RPMI7951 (cell line): ENCODE data around the gene METTL3. TPM values are rescaled to one million over a fixed set of nuclear protein-coding genes. Genes with fewer than 3 reads are reported as not detected.
A peak's percentile ranks its signal among the peaks of the same experiment; 100 is the strongest.

Source experiments
- DNase-seq: peaks from one replicate; pipeline ENCODE4 v3.0.0-alpha.2; 2012; ENCODE audit warnings: low read depth
- total RNA-seq: library from RNA; depleted of rRNA; stranded (reverse); fragments of >200 nt; shearing (Covaris generic); gene quantifications from 2 replicates; pipeline ENCODE4 v1.2.3, GENCODE V29; 2014

Gene METTL3
- total RNA-seq, 1 experiment from 2014 or later: 48.9 TPM

DNA sequence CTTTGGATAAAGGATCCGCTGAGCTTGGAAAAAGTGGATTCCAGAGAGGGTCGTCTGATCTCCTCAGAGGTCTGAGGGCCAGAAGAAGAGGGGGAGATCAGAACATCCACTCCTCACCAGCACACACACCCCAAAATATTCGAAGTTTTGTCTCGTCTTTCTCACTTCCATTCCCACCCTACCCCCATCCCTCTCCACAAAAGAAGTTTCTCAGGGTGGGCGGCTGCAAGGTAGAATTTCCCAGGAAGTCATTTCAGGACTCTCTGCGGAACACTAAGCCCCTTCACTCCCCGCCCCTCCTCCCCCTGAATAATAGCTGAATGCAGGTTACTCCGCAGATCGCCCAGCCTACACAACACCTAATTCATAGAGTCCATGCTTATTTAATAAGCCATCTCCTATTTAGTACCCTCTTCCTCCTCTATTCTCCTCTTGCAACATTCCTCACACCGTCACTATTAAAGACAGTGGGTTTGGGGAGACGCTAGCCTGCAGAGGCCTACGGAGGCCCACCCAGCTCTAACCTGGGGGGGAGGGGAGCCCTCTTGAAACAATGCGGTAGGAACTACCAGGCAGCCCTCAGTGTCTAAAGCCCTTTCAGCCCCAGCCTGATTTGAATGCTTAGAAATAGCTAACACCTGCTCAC lies 15.7 kb upstream of the METTL3 start:
- DNase-seq: no peak

DNA sequence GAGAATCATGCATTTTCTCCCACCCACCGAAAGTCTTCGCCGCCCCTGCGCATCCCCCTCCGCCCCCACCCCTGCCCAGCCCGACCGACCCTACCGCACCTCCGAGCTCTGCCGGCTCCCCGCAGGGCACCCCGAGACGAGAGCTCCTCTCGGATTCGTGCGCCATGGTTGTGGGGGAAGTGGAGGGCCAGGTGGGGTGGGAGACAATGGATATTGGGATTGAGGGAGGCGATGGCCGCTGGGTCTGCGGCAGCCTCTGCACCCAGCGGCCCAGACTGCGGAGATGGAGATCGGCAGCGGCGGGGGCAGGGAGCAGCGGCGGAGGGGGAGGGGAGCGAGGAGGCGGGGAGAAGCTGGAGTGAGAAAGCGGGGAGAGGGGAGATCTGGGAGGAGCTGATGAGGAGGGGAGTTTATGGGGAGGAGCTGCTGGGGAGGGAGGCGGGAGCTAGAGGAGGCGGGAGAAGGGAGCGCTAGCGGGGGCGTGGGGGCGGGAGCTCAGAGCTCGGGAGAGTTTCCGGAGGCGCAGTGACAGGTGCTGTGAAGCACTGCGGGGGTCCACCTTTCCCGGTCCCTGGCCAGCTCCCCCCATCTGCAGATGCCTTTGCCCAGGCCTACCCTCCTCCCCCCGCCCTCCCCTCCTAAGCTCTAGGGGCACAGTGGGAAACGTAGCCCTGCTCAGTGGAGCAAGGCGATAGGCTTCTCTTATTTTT lies 15.0 kb upstream of the METTL3 start, which contains the start of gene SALL2:
TSS of gene SALL2 (minus strand) at position 385 of the 710 bp plus-strand sequence. CDS start at position 166, 219 bp downstream.
- DNase-seq: peak; percentile 40

DNA sequence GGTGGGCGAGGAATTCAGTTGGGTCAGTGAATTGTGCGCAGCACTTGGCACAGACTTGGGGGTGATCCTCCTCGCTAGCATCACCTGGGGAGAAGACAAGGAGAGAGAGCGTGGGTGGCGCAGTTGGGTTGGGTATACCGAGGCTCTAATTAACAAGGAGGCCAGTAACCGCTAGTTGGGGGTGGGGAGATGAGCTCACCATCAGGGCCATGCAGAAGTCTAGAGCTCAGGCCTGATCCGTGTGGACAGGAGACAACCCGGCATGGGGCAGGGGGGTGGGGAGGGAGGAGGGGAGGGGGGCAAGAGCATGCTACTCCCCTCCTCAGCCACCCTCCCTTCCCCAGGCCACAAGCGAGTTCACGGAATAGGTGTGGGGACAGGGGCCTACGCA lies 14.4 kb upstream of the METTL3 start:
- no peak for DNase-seq

DNA sequence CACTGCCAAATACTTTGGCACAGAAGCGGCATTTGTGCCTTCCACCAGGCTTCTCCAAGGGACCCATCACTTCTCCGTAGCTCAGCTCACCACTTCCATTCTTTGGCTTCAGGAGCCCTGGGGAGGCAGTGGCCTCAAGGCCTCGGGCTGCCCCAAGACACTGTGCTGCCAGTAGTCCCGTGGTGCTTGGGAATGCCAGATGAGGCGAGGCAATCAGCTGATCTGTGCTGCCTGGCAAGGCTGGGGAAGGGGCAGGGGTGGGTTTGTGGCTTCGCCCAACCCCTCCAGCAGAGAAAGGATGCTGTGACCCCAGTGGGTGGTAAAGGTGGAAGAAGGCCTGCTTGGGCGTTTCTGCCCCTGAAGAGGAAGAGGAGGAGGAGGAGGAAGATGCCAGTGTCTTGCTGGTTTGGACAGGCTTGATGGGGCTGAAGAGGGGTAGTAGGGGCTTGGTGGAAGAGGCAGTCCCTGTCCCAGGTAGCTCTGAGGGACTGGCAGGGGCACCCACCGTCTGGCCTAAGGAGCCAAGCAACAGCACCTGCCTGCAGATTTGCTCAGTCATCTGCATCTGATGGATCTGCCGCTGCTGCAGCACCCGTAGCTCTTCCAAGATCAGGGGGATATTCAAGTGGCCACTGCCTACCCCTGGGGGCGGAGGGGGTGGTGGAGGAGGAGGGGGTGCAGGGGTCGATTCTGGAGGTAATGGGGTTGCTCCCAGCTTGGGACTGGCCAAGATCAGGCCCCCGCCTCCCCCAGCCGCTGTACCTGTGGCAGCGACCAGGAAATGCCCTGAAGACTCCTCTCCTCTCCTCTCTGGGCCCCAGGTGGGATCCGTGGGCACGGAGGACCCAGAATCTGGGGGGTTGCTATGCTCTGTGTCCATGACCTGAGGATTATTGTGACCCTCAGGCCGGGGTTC lies 13.7 kb upstream of the METTL3 start:
- DNase-seq: no peak

DNA sequence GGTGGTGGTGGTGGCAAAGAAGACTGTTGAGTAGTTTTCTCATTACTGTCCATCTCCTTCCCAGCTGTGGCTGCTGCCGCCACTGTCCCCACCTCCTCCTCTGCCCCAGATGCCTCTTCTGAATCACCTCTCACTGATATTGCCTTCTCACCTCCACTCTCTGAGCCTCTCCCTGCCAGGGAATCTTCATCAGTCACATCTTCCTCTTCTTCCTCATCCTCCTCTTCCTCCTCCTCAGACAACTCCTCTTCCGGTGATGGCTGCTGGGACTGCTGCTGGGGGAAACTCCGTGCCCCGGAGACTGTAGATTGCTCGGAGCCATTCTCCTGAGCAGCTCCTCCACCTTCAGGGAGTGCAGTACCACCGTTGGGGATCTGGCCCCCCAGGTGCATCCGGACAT lies 12.1 kb upstream of the METTL3 start:
- DNase-seq: no peak

DNA sequence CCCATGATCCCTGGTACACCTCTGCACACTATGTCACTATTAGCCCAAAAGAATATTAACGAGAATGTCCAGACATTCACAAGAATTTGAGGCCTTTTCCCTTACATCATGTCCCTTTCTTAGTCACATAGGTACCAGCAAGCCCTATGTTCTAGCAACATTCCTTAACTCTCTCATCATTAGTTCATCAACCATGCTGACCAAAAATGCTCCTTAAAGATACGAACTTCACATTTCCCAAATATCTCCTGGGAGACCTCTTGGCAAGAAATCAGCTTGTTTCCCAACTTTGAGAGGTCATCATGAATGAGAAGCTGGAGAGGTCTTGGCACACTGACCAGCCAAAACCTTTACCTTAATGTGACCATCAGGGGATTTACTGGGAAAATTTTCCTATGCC lies 10.4 kb upstream of the METTL3 start:
- no peak for DNase-seq

DNA sequence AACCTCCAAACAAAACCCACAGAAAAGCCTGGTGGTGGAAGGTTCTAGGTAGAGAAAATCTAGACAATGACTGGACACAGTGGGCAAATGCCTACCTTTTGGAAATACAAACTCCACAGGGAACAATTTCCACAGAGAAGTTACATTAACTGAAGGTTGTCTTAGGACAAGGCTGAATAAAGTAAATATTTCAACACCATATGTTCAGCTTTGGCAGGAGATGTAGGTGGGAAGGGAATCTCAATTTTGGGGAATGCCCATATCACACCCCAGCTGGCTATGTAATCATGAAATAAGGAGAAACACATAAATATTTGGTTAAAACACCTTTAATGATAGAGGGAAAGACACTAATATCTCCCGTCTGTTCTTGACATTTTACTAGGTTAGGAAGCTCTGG lies 9.6 kb upstream of the METTL3 start:
- DNase-seq: no peak

DNA sequence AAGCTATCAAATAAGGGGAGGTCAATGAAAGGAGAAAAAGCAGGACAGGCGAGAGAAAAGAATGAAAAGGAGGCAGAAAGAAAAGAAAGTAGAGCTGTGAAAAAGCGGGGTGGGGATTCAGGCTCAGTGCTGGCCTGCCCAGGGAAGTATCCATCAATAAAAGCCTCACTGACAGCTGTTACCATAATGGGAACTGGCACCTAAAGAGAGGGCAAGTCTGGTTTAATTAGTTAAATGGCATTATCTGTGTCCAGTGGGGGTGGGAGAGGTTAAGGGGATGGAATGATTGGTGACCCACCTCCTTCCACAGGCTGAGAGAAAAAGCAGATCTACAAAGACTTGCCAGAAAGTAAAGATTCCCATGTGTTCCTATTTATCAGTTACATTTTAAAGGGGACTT lies 7.6 kb upstream of the METTL3 start:
- no peak for DNase-seq

DNA sequence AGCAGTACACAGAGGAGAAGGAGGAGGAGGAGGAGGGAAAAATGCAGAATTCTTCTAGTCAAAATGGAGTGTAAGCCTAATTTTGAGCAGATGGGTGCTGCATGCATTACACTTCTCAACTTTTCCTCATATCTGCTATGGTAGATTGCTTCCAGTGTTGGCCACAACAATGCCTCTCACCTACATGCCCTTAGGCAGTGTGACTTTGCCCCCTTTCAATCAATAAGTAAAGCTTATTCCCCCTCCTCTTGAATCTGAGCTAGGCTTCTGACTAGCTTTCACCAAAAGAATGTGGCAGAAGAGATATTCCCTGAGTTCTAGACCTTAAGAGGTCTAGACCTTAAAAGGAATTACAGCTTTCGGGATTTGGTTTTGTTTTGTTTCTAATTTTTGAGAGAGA lies 3.2 kb upstream of the METTL3 start:
- DNase-seq: no peak

DNA sequence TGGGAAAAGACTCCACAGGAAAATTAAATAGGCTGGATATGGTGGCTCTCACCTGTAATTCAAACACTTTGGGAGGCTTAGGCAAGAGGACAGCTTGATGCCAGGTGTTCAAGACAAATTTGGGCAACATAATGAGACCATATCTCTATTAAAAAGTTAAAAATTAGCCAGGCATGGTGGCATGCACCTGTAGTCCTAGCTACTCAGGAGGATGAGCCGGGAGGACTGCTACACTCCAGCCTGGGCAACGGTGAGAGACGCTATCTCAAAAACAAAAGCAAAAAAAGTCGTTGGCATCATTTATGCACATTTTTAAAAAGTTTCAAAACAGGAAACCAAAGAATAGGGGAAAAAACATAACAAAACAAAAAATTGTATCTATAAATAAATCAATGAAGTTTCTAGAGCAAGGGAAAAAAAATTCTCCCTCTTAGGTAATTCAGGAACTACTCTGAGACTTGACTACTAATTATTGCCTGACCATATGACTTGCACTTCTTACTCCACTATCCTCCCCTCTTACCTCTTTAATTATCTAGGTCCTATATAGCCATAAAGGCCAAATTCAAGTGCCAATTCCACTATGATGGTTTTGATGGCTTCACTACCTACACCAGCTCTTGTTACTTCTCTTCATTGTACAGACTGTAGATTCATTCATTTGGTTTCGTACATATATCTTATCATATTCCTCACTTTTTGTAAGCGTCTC lies 1.6 kb downstream of the METTL3 start:
- DNase-seq: no peak

DNA sequence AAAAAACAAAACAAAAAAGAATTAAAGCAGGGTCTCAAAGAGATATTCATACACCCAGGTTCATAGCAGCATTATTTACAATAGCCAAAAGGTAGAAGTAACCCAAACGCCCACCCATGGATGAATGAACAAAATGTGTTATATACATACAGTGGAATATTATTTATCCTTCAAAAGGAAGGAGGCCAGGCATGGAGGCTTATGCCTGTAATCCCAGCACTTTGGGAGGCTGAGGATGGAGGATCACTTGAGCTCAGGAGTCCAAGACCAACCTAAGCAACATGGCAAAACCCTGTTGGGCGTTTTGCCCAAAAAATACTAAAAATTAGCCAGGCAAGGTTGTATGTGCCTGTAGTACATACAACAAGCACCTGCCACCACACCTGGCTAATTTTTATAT lies 4.6 kb downstream of the METTL3 start:
- DNase-seq: no peak

DNA sequence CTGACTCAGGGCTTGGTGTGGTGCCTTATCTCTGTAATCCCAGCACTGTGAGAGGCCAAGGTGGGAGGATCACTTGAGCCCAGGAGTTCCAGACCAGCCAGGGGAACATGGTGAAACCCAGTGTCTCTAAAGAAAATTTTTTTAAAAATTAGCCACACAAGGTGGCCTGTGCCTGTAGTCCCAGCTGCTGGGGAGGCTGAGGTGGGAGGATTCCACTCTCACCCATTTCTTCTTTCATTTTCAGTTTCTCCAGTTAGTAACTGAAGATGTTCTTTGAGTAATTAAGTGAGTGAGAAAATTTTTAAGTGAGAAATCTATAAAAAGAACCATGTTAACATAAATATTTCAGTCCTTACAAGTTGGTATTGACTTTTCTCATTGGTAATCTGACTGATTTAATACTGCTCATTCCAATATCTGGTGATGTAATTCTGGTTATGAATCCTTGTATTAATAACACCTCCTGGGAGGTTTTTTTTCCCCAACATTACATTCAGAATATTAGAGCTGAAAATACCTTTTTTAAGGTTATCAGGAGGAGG lies 6.1 kb downstream of the METTL3 start:
- DNase-seq: no peak

DNA sequence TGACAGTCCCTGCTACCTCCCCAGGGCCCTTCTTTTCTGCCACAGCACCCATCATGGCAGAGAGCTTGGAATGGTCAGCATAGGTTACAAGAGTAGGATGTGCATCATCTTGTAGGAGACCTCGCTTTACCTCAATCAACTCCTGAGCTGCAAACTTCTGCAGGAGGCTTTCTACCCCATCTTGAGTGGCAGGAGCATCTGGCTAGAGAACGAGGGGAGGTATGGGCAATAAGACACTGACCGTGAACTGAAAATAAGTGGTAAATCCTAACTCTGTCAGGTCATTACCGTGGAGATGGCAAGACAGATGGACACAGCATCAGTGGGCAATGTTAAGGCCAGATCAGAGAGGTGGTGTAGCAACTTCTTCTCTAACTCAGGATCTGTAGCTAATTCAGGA lies 7.8 kb downstream of the METTL3 start:
- DNase-seq: no peak

DNA sequence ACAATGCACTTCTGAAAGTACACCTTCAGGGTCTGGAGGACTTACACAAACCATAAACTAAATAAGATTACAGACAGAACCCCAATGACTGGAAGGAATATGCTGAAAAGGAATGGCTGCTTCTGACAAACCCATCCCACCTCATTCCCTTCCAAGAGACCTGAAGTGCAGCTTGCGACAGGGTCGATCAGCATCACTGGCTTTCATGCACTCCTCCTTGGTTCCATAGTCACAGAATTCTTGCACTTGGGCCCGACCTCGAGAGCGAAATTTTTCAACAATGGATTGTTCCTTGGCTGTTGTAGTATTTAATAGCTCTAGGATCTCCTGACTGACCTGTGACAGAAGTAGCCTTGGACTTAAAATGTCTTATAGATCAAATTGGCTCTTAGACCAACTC lies 9.6 kb downstream of the METTL3 start:
- DNase-seq: no peak

DNA sequence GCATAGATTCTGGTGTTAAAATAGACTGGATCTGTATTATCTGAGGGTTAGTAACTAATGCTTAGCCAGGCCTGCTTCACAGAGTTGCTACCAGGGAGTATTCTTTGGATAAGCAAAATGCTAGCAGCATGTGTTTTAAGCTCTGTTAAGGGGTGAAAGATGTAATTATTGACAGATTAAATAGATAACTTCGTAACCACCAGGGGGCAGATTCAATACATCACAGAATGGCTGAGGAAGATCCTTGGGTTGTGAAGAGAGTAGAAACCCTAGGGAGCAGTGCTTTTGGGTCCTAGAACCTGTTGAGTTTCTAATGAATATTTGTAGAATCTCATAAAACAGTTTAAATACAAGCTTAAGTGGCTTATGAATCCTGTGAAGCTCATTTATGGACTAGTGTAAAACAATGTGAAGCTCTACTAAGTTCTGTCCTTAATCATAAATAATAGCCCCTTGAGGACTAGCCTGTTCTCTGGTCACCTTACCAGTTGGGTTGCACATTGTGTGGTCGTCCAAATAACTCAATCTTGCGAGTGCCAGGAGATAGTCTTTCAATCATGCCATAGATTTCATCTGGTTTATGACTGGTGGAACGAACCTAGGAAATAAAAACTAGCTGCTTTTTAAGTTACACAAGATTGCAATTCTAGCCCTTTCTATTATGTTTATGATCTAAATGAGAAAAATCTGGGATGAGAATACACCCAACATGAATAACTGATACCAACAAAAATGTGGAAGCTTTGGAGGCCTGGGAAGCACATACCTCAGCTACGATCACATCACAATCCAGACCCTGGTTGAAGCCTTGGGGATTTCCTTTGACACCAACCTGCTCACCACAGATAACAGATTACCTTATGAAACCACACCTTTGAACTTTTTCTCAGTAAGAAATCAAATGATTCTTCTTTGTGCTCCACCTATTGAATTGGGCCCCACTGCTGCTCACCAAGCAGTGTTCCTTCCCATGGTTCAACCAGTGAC lies 12.3 kb downstream of the METTL3 start:
- peak; percentile 39 for DNase-seq

DNA sequence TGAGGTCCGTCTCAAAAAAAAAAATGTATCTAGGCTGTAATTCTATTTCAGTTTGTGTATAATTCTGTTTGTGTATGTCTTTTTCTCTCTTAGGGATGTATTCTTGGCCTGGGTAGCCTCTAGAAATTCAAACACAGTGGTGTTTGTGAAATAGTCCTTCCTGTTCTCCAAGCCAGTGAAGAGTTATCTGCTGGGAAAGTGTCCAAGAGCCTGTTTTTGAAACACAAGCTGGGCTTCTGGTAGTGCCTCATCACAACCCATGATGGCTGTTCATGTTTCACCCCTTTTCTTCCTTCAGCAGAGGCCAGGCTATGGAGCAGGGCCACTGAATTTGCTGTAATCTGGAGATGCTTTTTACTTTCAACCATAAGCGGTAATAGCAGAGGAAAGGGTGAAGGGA lies 14.7 kb downstream of the METTL3 start:
- DNase-seq: no peak

DNA sequence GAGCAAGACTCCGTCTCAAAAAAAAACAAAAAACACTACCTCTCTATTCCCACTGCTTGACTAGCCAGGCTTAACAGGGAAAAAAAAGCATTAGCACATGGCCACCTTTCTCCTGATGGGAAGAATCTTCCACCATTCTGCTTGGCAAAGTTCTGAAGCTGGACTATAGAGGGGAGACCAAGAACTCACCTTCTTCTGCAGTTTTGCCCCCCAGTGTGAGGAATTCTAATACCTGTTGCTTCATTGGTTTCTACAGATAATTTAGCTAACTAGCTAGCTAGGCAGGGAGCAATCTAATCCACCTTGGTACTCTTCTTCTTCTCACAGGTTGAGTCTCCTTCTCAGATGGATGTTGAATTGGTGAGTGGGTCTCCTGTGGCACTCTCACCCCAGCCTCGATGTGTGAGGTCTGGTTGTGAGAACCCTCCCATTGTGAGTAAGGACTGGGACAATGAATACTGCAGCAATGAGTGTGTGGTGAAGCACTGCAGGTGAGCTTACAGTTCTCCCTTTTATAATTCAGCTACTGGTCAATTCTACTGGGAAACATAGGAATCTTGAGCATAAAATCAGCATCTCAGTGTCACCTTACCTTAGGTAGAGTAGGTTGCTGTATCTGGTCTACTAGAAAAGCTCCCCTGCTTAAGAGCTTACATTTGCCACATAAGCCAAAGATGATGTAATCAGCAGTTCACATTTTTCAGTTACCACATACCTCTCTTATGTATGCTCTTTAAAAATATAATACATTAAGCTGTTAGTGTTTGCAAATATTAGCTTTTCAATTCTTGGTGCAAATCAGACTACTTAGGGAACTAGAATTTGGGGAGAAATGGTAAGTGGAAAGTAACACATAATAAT lies 16.0 kb downstream of the METTL3 start:
- no peak for DNase-seq

DNA sequence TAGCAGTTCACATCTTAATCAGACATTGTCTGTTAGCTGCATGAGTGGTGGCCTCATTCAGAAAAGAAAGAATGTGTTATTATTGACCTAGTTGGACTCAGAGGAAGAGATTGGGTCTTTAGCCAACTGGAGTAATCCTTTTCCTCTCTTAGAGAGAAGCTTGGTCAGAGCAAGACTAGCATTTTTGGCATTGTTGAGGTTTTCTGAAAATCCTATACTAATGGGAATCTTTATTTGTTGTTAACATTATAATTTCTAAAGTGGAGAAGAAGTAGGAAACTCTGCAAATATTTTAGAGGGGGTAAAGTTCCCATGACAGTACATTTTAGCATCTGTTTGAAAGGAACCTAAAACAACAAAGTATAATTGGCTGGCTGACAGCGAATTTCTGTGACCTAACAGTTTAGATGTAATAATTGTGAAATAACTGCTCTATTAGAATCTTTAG lies 24.5 kb downstream of the METTL3 start:
- no peak for DNase-seq

DNA sequence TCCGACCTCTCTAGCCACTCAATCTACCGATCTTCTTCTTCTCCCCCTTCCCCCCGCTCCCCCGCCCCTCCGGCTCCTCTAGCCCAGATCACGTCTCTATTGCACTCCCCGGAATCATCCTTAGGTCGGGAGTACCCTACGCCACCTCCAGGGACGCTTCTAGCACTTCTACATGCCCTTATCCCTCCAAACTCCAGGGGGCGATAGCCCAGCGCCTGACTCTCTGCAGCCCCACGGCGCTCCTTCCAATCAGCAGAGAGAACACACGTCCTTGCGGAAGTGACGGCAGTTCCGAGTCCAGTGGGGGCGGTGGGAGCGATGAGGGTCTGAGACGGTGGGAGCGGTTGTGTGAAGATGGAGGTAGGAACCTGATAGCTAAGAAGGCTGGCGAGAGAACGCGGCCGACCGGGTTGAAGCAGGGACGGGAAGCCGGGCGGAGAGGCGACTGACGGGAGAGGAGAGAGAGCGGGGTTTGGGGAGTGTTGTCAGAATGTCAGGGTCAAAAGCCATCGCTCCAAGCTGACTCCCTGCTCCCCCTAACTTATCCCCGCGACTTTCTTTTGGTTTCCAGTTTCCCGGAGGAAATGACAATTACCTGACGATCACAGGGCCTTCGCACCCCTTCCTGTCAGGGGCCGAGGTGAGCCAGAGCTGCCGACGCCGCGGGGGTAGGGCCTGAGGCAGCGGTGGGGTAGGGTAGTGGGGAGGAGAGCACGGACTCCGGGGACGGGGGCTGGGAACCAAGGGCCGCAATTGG lies 34.0 kb downstream of the METTL3 start, which contains the start of the genes RAB2B and TOX4:
TSS of gene RAB2B (minus strand) at position 35 of the 757 bp plus-strand sequence. CDS start 87 bp downstream, outside the sequence.
TSS of gene TOX4 (plus strand) at position 271 of the 757 bp plus-strand sequence. CDS start at position 355, 84 bp downstream.
- peak; percentile 97 for DNase-seq
